GM12878 (cell line): Measurements from ENCODE around the gene HMGB2. TPM values are rescaled to one million over a fixed set of nuclear protein-coding genes. Genes with fewer than 3 reads are reported as not detected.

ENCODE experiments used
- CREB1 ChIP-seq: IDR thresholded peaks from 2 replicates; pipeline ENCODE4 v1.6.1; 2012; ENCODE audit warnings: low read depth, mild to moderate bottlenecking, inconsistent platforms
- FOXK2 ChIP-seq: fragments of 450-650 bp; IDR thresholded peaks from 2 replicates; pipeline ENCODE4 v1.6.1; 2017; ENCODE audit warnings: mild to moderate bottlenecking, moderate library complexity
- MEF2A ChIP-seq: IDR thresholded peaks from 2 replicates; pipeline ENCODE4 v1.6.1; 2011; ENCODE audit warnings: low read depth, mild to moderate bottlenecking, low read length, moderate library complexity; ENCODE audit not compliant: insufficient read depth
- RAD21 ChIP-seq: IDR thresholded peaks from 2 replicates; pipeline ENCODE4 v1.6.1; 2011; ENCODE audit warnings: mild to moderate bottlenecking, low read depth, low read length, moderate library complexity; ENCODE audit not compliant: insufficient read depth
- RFX5 ChIP-seq: IDR thresholded peaks from 2 replicates; pipeline ENCODE4 v1.6.1; 2011; ENCODE audit warnings: low read depth, low read length, improper control_type of control experiment
- SMC3 ChIP-seq: IDR thresholded peaks from 2 replicates; pipeline ENCODE4 v1.6.1; 2011; ENCODE audit warnings: low read length, improper control_type of control experiment, borderline replicate concordance
- polyA plus RNA-seq, 11 experiments: library from polyadenylated mRNA; depleted of rRNA in 4 of 11; unstranded in 6 of 11; stranded (reverse) in 5 of 11; fragments of >200 nt; fragmentation: Nextera tagmentation in 4 of 11; fragmentation: Illumina TruSeq in 1 of 11; extraction: Ambion mirVana in 4 of 11; extraction: Trizol in 1 of 11; gene quantifications; 1 replicate in 1 of 11; 2 replicates in 10 of 11; pipeline versions ENCODE4 v1.2.1 to v1.2.3, GENCODE V29; 2011 to 2016; ENCODE audit warnings: inconsistent platforms in 2 of 11, missing spikeins in 2 of 11, low read depth in 1 of 11
- total RNA-seq, 4 experiments: library from RNA; depleted of rRNA in 3 of 4; stranded (reverse); fragments of >200 nt in 3 of 4; fragmentation: Illumina TruSeq in 1 of 4; extraction: Trizol in 1 of 4; gene quantifications; 2 replicates each; pipeline versions ENCODE4 v1.2.1 to v1.2.3, GENCODE V29; 2013 to 2021
- TF ChIP-seq, protein P1 (sequence below): IDR thresholded peaks from 2 replicates; pipeline ENCODE4 v1.6.1; 2012; ENCODE audit warnings: improper control_type of control experiment, low read depth, low read length; ENCODE audit not compliant: insufficient replicate concordance

Gene HMGB2
- total and polyA plus RNA-seq, 10 of the 15 experiments (the other 5 are each of a cell fraction or from before 2014, with no cell fraction given), result 260 to 961 (median 668) TPM

DNA sequence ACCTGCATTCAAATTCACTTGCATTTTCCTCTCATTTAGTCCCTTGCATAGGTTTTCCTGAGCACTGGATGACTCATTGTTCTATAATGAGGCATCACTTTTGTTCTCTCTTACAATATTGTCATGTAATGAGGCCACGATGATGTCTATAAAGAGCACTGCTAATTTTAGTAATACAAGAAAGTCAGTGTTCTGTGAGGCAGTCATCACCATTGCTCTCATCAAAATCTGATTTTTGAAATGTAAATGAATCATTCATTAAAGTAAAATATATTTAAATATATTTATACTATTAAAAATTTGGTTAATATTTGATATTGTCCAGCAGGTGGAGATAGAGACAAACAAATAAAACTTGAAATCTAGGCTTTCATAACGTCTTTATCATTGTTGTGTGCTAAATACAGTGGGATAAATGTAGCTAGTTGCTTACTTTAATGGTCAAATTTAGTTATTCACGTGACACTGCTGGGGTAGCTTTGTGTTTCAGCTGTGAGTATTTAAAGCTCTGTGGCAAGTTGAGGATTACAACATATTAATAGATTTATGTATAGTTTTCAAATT lies 15.4 kb downstream of the HMGB2 start (continued):
- TF ChIP-seq, protein P1, sequence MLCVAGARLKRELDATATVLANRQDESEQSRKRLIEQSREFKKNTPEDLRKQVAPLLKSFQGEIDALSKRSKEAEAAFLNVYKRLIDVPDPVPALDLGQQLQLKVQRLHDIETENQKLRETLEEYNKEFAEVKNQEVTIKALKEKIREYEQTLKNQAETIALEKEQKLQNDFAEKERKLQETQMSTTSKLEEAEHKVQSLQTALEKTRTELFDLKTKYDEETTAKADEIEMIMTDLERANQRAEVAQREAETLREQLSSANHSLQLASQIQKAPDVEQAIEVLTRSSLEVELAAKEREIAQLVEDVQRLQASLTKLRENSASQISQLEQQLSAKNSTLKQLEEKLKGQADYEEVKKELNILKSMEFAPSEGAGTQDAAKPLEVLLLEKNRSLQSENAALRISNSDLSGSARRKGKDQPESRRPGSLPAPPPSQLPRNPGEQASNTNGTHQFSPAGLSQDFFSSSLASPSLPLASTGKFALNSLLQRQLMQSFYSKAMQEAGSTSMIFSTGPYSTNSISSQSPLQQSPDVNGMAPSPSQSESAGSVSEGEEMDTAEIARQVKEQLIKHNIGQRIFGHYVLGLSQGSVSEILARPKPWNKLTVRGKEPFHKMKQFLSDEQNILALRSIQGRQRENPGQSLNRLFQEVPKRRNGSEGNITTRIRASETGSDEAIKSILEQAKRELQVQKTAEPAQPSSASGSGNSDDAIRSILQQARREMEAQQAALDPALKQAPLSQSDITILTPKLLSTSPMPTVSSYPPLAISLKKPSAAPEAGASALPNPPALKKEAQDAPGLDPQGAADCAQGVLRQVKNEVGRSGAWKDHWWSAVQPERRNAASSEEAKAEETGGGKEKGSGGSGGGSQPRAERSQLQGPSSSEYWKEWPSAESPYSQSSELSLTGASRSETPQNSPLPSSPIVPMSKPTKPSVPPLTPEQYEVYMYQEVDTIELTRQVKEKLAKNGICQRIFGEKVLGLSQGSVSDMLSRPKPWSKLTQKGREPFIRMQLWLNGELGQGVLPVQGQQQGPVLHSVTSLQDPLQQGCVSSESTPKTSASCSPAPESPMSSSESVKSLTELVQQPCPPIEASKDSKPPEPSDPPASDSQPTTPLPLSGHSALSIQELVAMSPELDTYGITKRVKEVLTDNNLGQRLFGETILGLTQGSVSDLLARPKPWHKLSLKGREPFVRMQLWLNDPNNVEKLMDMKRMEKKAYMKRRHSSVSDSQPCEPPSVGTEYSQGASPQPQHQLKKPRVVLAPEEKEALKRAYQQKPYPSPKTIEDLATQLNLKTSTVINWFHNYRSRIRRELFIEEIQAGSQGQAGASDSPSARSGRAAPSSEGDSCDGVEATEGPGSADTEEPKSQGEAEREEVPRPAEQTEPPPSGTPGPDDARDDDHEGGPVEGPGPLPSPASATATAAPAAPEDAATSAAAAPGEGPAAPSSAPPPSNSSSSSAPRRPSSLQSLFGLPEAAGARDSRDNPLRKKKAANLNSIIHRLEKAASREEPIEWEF, result peak; percentile 15
- no peak for TF ChIP-seq FOXK2
- peak; percentile 45 for TF ChIP-seq RAD21
- TF ChIP-seq RFX5, result no peak
- peak; percentile 55; the same call in 1 of the 2 replicates for TF ChIP-seq SMC3
- TF ChIP-seq CREB1, result peak; percentile 52; the same call in 1 of the 2 replicates
- TF ChIP-seq MEF2A, result 0 out of 2 replicates have a peak, but pooled peaks have one; percentile 7
